Chondrocyte (in vitro differentiated cells): ENCODE data around the gene IER5L. TPM values are rescaled to one million over a fixed set of nuclear protein-coding genes. Genes with fewer than 3 reads are reported as not detected.

Experiments used
- DNase-seq: peaks from one replicate; pipeline ENCODE4 v3.0.0; 2021; ENCODE audit warnings: mixed read lengths, low spot score
- H3K27ac Mint-ChIP-seq: one replicate; pipeline ENCODE4 v1.8.0; 2021; ENCODE audit warnings: mild to moderate bottlenecking, moderate library complexity, mixed read lengths; ENCODE audit not compliant: unreplicated experiment
- H3K27me3 Mint-ChIP-seq: 2 replicates; pipeline ENCODE4 v1.8.0; 2021; ENCODE audit warnings: low read depth, mixed read lengths
- H3K36me3 Mint-ChIP-seq: 2 replicates; pipeline ENCODE4 v1.8.0; 2021; ENCODE audit warnings: low read depth, mixed read lengths
- H3K4me1 Mint-ChIP-seq: 2 replicates; pipeline ENCODE4 v1.8.0; 2021; ENCODE audit warnings: low read depth, mild to moderate bottlenecking, mixed read lengths
- H3K4me3 Mint-ChIP-seq: one replicate; pipeline ENCODE4 v1.8.0; 2021; ENCODE audit warnings: mild to moderate bottlenecking, moderate library complexity, mixed read lengths; ENCODE audit not compliant: unreplicated experiment
- H3K9me3 Mint-ChIP-seq: 2 replicates; pipeline ENCODE4 v1.8.0; 2021; ENCODE audit warnings: low read depth, mixed read lengths
- CTCF ChIP-seq: fragments of 200-600 bp; sonication (generic); IDR thresholded peaks from 2 replicates; pipeline ENCODE4 v1.5.0; 2021; ENCODE audit warnings: antibody characterized with exemption, mild to moderate bottlenecking, moderate library complexity
- total RNA-seq: library from RNA; stranded (reverse); gene quantifications from 3 replicates; pipeline ENCODE4 v1.2.1, GENCODE V29; 2021

The IER5L gene
- total RNA-seq, 1 donor from 2014 or later: 37.2 TPM

- Mint-ChIP-seq H3K4me1 (peaks cover 9% of the 10 kb centered on the region), H3K27ac (no peak overlapping the region), H3K27me3 (no peaks in the 10 kb centered on the region), H3K36me3 (no peaks in the 10 kb centered on the region), H3K9me3 (peaks cover 2% of the 10 kb centered on the region), H3K4me3 (no peak overlapping the region)
- DNase-seq: no peak
- peak; percentile 69 for TF ChIP-seq CTCF
These were observed 4.8 kb upstream of the IER5L start for GRCh38 chr9:129182625-129183494.

- H3K27me3 Mint-ChIP-seq: no peaks in the 10 kb centered on the region
- no peak for DNase-seq
- TF ChIP-seq CTCF: no peak
- H3K9me3 Mint-ChIP-seq: no peaks in the 10 kb centered on the region
- peaks cover 9% of the 10 kb centered on the region for H3K4me1 Mint-ChIP-seq
- peaks cover 2% of the 10 kb centered on the region for H3K36me3 Mint-ChIP-seq
- H3K27ac Mint-ChIP-seq: no peak overlapping the region
- H3K4me3 Mint-ChIP-seq: no peak overlapping the region
These were observed 4.1 kb upstream of the IER5L start for GRCh38 chr9:129182122-129182521.

- no peaks in the 10 kb centered on the region for H3K9me3 Mint-ChIP-seq
- peaks cover 9% of the 10 kb centered on the region for H3K4me1 Mint-ChIP-seq
- H3K27me3 Mint-ChIP-seq: no peaks in the 10 kb centered on the region
- no peak overlapping the region for H3K27ac Mint-ChIP-seq
- peaks cover 5% of the 10 kb centered on the region for H3K36me3 Mint-ChIP-seq
- TF ChIP-seq CTCF: no peak
- H3K4me3 Mint-ChIP-seq: no peak overlapping the region
- no peak for DNase-seq
These were observed 3.2 kb upstream of the IER5L start for GRCh38 chr9:129181246-129181645.

GRCh38 chr9:129178568-129179382, 714 bp upstream of the IER5L start:
- no peak for TF ChIP-seq CTCF
- Mint-ChIP-seq H3K27ac (no peak overlapping the region), H3K9me3 (no peaks in the 10 kb centered on the region), H3K27me3 (no peaks in the 10 kb centered on the region), H3K4me1 (peaks cover 5% of the 10 kb centered on the region), H3K36me3 (peaks cover 5% of the 10 kb centered on the region), H3K4me3 (no peak overlapping the region)
- DNase-seq: no peak

- H3K4me1 Mint-ChIP-seq: peaks cover 18% of the 10 kb centered on the region
- peak overlapping the region; percentile 95 for H3K4me3 Mint-ChIP-seq
- peaks cover 5% of the 10 kb centered on the region for H3K36me3 Mint-ChIP-seq
- H3K27me3 Mint-ChIP-seq: no peaks in the 10 kb centered on the region
- no peaks in the 10 kb centered on the region for H3K9me3 Mint-ChIP-seq
- TF ChIP-seq CTCF: no peak
- H3K27ac Mint-ChIP-seq: no peak overlapping the region
- no peak for DNase-seq
These were observed 644 bp downstream of the IER5L start for GRCh38 chr9:129177443-129177790.
